ENCODE results near the gene CLIC5.

DNA sequence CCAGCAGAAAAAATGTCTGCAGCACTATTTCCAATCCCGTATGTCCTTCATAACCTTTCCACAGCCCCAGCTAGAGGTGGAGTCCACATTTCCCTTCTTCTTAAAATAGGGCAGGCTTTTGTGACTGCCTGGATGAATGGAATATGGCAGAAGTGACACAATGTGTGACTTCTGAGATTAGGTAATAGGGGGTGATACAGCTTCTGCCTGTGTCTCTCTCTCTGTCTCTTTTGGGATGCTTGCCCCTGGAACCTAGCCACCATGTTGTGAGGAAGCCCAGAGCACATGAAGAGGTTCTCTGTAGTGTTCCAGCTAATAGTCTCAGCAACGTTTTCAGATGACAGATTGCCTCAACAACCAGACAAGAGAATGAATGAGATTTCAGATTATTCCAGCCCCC, 51.4 kb downstream of the CLIC5 start:
- TF ChIP-seq, protein P1, sequence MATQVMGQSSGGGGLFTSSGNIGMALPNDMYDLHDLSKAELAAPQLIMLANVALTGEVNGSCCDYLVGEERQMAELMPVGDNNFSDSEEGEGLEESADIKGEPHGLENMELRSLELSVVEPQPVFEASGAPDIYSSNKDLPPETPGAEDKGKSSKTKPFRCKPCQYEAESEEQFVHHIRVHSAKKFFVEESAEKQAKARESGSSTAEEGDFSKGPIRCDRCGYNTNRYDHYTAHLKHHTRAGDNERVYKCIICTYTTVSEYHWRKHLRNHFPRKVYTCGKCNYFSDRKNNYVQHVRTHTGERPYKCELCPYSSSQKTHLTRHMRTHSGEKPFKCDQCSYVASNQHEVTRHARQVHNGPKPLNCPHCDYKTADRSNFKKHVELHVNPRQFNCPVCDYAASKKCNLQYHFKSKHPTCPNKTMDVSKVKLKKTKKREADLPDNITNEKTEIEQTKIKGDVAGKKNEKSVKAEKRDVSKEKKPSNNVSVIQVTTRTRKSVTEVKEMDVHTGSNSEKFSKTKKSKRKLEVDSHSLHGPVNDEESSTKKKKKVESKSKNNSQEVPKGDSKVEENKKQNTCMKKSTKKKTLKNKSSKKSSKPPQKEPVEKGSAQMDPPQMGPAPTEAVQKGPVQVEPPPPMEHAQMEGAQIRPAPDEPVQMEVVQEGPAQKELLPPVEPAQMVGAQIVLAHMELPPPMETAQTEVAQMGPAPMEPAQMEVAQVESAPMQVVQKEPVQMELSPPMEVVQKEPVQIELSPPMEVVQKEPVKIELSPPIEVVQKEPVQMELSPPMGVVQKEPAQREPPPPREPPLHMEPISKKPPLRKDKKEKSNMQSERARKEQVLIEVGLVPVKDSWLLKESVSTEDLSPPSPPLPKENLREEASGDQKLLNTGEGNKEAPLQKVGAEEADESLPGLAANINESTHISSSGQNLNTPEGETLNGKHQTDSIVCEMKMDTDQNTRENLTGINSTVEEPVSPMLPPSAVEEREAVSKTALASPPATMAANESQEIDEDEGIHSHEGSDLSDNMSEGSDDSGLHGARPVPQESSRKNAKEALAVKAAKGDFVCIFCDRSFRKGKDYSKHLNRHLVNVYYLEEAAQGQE (IDR thresholded peaks at IDR 0.05; ENCODE audit: insufficient read depth in 1 of 2, low read depth in 2 of 2, low read length in 1 of 2), result no peak
- TF ChIP-seq, protein P2, sequence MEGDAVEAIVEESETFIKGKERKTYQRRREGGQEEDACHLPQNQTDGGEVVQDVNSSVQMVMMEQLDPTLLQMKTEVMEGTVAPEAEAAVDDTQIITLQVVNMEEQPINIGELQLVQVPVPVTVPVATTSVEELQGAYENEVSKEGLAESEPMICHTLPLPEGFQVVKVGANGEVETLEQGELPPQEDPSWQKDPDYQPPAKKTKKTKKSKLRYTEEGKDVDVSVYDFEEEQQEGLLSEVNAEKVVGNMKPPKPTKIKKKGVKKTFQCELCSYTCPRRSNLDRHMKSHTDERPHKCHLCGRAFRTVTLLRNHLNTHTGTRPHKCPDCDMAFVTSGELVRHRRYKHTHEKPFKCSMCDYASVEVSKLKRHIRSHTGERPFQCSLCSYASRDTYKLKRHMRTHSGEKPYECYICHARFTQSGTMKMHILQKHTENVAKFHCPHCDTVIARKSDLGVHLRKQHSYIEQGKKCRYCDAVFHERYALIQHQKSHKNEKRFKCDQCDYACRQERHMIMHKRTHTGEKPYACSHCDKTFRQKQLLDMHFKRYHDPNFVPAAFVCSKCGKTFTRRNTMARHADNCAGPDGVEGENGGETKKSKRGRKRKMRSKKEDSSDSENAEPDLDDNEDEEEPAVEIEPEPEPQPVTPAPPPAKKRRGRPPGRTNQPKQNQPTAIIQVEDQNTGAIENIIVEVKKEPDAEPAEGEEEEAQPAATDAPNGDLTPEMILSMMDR (IDR thresholded peaks at IDR 0.05), result no peak
- no peak for TF ChIP-seq TCF7L2 (IDR thresholded peaks at IDR 0.05; ENCODE audit: low read depth, low read length)

Data from Panc1 (cell line).